HG03095 (cell line): Measurements from ENCODE around the gene PTPRN.
"Not testable (repeated sequence)": the region's sequence is repeated elsewhere in the genome, so short reads cannot be mapped to it uniquely, and the experiment has no call there.

ENCODE experiments used
- ATAC-seq: cut with Tn5 transposase; IDR thresholded peaks from one replicate; pipeline ENCODE4 v1.9.1; 2021; ENCODE audit warnings: moderate library complexity; ENCODE audit not compliant: unreplicated experiment

Gene PTPRN

DNA sequence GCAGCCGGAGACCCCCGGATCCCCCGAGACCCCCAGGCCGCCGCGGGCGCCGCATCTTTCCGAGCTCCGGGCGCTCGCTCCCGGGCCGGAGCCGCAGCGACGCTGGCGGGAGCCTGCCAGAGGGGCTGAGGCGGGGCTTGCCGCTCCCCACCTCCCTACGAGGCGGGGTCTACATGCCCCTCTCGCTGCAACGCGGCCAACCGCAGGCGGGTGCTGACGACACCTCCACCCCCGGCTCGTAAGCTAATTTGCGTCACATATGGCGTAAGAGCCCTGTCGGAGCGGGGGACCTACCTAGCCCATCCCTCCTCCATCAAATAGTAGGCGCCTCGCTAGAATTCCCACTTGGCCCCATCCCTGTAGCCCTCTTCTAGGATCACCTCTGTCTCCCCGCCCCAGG lies at the start of gene PTPRN:
PTPRN (minus strand) TSS at position 124 of the 400 bp plus-strand sequence; CDS start at position 55, 69 bp downstream.
- ATAC-seq, result no peak

DNA sequence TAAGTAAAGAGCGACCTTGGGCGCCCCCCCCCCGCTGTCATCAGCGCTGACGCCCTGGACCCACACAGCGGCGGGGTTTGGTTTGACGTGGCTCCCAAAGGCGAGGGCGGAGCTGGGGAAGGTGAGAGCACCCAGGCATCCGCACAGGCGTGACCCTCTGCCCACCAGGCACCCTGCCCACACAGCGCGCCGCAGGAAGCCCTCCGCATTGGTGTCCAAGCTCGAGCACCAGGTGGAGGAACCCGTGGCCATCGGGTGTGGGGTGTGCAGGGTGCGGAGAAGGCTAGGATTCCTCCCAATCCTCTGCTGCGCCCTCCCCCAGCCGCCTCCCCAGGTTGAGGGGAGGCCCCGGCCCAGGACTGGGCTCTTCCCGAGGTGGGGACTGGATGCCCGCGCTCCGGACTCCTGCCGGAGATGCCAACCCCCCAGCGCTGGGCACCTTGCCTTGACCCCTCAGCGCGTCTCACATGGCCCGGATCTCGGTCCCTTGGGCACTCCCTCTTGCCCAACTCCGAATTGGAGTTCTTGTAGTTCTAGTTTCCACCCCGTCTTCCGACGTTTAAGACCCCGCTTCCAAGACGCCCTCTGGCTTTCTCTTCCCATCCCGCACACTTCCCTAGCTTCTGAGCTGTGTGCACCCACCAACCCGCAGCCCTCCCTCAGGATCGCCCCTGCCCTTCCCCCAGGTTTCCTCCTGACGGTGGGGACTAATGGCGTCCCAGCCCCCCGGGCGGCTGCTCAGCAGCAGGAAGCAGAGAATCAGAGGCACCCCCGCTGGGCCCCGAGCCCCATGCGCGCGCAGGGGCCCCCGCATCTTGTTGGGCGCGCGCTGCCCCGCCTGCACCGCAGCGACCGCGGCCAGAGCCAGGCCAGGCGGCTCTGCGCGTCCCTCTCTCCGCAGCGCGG lies 49.2 kb upstream of the PTPRN start:
- ATAC-seq, result no peak

DNA sequence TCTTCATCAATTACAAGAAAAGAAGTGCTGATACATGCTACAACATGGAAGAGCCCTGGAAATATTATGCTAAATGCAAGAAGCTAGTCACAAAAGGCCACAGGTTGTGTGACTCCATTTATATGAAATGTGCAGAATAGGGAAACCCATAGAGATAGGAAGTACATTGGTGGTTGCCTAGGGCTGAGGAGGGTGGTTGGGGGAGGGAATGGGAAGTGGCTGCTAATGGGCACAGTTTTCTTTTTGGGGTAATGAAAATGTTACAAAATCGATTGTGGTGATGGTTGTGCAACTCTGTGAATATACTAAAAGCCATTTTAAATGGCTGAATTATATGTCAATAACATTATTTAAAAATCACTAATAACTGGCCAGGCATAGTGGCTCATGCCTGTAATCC lies 47.6 kb upstream of the PTPRN start:
- ATAC-seq, result no peak

DNA sequence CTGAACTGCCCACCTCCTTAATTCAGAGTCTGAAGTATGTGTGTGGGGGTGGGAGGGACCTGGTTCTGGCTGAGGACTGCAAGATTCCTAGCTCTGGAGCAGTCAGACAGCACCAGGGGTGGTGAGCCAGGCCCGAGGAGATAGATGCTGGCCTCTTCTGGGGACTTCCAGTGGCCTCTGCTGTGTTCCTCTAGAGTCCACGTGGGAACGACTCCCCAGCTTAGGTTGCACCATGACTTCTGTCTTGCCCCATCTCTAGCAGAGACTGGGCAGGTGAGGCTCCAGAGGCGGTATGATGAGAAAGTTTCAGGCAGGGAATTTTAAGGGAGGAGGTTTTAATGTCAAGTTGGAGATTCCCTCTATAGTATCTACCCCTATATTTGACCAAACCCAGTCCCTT lies 45.4 kb upstream of the PTPRN start:
- no peak for ATAC-seq

DNA sequence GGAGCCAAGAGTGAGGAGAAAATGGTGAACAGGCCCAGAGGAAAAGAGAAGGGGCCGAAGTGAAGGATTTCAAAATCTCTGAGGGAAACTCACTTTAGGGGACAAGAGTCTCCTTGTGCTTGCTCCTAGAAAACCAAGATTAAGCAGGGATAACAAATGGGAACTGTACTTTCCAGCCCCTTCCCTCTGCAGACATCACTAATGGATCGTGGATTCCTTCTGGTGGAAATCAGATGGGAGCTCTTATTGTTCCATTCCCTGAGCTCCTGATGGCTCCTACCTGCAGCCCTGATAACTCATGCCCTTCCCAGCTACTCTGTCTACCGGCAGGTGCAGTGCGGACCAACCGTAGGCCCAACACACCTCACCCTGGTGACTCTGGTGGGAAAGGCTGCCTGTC lies 43.9 kb upstream of the PTPRN start:
- no peak for ATAC-seq

DNA sequence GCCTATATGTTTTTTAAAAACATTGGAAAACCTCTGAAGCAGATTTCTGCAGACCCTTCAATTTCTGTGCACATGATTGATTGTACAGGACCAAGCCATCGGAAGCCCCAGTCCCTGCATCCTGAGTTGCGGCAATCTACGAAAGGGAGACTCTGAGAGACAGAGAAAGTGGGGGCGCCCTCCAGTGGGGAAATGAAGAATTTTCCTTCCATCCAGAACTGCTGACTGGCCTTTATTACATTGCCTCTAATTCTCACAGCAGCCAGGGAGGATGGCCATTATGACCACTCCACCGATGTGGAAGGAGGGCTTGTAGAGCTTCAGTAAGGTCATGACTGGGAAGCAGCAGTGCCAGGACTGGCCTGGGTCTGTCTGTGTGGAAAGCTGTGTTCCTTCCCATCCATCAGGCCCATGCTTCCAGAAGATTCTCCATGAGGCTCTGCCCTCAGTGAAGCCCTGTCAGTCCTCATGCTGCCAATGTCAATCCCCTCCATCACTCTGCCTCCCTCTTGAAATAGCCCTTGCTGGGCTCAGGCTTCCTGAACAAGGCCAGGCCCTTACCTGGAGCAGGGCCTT lies 43.3 kb upstream of the PTPRN start:
- ATAC-seq, result no peak

DNA sequence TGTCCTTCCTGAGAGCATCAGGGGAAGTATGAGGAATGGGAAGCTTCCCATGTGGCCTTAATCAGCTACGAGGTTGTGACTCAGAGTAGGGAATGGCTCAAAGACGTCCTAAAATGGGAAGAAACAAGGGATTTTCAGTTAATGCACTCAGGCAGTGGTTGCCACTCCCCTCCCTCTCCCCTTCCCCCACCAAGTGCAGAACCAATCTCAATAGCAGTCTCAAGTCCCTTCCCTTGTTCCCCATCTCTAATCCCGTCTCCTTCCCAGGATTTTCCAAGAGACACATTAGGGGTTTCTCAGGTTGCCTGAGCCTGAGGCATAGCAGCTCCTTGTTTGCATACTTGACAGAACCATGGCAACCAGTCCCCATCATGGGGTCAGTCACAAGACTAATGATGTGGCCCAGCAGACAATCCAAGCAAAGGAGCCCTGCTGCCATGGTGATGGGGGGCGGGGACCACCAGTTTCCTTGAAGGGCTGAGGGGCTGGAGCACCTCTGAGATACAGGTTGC lies 41.6 kb upstream of the PTPRN start:
- ATAC-seq, result no peak

DNA sequence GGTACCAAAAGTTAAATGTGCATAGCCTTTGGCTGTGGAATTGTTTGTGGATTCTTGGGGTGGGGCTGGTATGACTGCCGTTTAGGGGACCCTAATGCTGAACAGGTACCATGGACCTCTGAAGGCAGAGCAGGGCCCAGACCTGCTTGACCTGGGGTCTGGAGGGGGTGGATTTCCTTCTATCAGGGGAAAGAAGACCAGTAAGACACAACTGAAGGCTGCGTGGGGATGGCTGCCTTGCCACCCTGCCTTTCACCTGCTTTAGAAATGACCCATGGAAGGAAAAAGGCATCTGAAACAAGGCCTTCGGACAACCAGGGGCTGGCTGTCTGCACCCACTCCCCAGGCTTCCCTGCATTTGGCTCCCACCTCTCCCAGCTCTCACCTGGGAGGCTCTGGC lies 41.0 kb upstream of the PTPRN start:
- ATAC-seq, result no peak

DNA sequence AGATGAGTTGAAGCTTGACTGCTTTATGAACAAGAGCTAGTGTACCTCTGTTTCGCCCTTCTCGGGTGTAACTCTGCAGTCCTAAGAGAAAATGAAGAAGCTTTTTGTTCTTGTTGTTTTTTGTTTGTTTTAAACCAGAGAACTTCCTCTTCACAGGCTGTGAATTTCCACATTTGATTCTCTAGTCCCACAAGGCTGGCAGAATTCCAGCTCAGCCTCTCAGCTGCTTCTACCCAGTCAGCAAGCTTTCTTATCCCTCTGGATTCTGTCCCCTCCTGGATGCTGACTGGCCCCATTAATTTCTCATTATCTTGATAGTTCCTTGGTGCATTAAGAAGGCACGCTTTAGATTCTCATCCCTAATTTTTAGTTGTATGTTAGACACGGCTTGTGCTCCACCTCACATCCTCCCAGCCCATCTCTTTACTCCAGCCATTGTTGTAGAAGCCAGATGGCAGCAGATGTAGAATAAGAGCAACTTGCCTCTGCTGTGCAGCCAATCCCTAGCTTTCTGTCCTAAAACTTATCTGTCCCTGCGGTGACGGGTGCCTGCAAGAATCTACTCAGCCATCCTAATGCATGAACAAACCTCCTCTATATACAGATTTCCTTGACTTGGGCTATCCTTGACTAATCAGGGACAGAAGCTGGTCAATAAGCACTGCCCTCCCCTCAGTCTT lies 35.7 kb upstream of the PTPRN start:
- no peak for ATAC-seq

DNA sequence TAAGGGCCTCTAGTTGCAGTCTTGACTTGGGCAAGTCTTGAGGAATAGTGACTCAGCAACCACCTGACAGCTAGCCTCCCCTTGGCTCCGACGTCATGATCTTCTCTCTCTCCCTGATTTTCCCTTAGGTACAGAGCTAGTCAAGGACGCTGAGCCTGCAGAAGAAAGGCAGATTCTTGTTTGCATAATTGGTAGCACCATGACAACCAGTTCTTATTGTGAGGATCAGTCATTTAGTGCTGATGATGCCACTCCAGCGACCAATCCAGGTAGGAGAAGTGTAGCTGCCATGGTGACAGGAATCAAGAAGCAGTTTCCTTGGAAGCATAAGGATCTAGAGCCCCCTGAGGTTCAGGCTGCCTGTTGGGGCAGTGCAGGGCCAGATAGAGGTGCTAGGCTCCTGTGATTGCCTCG lies 26.2 kb upstream of the PTPRN start:
- ATAC-seq, result no peak

DNA sequence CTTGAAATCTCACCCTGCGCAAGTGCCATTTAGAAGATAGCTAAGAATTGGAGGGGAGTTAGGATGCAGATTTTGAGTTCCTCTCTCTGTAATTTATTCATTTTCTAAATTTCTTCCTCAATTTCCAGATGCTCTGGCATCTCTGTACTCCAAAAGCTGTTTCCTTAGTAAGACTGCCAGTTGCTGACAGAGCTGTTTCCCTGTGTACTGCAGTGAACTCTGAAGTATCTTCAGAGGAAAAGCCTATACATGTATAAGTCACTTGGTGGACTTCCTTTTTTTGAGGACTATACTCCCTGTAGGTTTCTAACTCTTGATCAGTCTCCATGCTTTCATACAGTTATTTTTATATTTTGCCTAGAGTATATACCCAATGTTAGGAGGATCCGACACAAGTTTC lies 24.9 kb upstream of the PTPRN start:
- no peak for ATAC-seq

DNA sequence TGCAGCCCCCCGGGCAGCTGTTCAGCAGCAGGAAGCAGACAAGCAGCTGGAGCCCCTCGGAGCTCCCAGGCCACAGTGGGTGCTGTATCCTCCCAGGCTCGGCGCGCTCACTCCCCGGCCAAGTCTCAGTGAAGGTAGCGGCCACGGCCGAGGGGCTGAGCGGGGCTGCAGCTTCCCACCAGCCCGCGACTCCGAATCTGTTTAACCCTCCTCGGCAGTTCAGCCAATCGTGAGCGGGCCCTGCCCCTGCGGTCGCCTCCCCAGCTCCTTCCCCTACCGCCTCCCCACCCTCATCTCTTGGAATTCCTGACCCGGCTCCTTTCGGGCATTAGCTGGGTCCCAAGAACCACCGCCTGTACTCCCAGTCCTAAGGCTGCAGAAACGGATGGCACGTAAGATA lies 23.3 kb upstream of the PTPRN start, which contains the start of gene RESP18:
RESP18 (minus strand) TSS at position 203 of the 400 bp plus-strand sequence.
- ATAC-seq, result no peak

DNA sequence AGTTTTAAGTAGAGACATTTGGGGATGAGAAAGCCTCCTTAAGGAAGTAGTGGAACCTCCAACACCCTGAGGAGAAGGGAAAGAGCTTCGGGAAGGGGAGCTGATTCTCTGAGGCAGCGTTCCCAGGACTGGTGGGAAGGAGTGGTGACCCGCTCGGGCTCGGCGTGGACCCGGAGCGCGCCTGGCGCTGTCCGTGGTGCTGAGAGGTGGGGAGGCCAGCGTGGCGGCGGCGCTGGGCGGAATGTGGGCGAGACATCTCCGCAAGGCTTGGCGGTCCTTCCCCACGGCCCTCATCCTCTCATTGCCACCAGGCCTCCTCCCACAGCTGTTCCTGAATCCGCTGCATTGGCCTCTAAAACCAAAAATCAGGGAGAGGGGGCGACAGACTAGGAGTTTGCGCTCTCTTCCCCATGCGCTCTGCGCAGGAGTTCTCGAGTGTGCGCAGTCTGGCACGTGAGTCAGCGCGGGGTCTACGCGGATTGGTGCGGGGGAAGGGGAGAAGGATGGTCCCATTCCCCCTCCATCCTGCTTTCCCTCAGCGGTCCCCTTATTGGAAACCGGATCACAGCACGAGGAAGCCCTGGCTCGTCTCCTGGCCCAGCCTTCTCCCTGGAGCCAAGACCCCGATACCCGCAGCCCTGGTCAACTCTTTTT lies 22.5 kb upstream of the PTPRN start:
- ATAC-seq, result no peak

DNA sequence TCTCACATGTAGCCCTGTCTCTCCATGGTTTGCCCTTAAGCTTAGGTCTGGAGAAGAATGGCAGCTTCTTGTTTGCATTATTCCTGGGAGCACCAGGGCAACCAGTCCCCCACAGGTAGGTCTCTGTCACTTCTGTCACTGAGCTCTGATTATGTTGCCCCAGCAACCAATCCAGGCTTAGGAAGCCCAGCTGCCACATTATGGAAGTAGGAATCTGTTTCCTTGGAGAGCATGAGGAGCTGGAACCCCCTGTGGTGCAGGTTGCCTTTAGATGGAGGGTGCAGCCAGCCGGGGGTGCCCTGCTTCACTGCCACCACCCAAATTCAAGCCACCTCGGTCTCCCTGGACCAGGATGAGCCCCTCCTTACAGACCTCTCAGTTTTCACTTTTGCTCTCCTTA lies 18.5 kb upstream of the PTPRN start:
- ATAC-seq, result no peak

DNA sequence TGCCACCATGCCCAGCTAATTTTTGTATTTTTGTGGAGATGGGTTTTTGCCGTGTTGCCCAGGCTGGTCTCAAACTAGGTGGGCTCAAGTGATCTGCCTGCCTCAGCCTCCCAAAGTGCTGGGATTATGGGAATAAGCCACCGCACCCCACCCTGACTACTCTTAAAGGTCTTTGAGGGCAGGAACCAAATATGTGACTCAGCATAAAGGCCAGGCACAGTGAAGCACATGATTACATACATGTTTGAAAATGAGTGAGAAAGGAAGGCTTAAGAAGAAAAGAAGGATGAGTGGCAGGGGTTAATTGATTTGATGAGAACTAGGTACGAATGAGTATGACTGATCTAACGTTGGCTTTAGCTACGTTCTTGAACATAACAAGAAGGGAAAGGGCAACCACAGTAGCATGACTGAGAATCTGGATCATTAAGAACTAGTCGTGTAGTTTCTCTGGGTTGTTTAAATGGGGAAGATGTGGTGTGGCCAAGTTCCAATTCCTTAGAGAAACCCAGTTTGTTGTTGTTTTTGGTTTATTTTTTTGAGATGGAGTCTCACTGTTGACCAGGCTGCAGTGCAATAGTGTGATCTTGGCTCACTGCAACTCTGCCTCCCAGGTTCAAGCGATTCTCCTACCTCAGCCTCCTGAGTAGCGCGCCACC lies 16.6 kb upstream of the PTPRN start:
- no peak for ATAC-seq

DNA sequence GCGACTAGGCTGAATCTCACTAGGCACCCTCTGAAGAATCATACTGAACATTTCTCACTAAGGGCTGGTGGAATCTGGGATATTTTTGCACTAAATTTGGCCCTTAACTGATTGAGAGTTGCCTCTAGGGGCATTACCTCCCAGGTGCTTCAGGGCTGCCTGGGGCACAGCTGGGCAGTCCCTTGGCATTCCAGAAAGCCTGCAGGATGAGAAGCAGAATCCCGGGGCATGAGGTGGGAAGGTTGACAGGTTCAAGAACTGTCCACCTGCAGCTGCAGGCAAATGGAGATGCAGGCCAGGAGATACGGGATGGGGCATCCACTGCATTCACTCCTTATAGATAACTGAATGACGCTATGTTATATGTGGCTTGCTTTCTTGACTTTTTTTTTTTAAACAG lies 15.9 kb upstream of the PTPRN start:
- ATAC-seq, result no peak

DNA sequence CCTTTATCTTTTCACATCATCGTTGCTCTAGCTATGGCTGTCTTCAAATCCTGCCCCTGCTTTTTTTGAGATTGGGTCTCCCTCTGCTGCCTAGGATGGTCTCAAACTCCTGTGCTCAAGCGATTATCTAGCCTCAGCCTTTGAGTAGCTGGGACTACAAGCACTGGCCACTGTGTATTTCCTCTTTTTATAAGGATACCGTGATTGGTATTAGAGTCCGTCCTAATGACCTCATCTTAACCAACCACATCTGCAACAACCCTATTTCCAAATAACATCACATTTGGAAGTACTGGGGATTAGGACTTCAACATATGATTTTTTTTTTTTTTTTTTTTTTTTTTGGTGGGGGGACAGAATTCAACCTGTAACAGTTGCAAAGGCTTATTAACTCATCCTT lies 14.2 kb upstream of the PTPRN start:
- ATAC-seq, result no peak

DNA sequence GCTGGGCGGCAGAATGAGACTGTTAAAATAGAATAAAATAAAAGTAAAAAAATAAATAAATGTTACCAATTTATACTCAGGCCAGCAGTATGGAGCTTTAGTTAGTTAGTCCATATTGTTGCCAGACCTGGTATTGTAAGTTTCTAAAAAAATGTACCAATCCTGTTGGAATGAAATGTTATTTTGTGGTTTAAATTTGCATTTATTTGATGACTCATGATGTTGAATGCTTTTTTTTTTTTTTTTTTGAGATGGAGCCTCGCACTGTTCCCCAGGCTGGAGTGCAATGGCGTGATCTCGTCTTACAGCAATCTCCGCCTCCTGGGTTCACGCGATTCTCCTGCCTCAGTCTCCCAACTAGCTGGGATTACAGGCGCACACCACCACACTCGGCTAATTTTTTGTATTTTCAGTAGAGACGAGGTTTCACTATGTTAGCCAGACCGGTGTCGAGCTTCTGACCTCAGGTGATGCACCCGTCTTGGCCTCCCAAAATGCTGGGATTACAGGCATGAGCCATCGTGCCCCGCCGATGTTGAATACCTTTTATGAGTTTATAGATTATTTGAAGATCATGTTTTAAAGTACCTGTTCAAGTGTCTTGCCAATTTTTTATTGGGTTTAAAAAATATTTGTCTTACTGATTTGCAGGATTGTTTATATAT lies 5.7 kb upstream of the PTPRN start:
- no peak for ATAC-seq

DNA sequence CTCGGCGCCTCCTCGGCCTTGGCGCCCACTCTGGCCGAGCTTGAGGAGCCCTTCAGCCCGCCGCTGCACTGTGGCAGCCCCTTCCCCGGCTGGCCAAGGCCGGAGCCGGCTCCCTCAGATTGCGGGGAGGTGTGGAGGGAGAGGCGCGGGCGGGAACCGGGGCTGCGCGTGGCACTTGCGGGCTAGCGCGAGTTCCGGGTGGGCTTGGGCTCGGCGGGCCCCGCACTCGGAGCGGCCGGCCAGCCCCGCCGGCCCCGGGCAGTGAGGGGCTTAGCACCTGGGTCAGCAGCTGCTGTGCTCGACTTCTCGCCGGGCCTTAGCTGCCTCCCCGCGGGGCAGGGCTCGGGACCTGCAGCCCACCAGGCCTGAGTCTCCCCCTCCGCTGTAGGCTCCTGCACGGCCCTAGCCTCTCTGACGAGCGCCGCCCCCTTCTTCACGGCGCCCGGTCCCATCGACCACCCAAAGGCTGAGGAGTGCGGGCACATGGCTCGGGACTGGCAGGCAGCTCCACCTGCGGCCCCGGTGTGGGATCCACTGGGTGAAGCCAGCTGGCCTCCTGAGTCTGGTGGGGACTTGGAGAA lies 3.6 kb upstream of the PTPRN start:
- ATAC-seq, result not testable (repeated sequence)
